ENCODE results near the gene ZBED3.

ZBED3 gene

DNA sequence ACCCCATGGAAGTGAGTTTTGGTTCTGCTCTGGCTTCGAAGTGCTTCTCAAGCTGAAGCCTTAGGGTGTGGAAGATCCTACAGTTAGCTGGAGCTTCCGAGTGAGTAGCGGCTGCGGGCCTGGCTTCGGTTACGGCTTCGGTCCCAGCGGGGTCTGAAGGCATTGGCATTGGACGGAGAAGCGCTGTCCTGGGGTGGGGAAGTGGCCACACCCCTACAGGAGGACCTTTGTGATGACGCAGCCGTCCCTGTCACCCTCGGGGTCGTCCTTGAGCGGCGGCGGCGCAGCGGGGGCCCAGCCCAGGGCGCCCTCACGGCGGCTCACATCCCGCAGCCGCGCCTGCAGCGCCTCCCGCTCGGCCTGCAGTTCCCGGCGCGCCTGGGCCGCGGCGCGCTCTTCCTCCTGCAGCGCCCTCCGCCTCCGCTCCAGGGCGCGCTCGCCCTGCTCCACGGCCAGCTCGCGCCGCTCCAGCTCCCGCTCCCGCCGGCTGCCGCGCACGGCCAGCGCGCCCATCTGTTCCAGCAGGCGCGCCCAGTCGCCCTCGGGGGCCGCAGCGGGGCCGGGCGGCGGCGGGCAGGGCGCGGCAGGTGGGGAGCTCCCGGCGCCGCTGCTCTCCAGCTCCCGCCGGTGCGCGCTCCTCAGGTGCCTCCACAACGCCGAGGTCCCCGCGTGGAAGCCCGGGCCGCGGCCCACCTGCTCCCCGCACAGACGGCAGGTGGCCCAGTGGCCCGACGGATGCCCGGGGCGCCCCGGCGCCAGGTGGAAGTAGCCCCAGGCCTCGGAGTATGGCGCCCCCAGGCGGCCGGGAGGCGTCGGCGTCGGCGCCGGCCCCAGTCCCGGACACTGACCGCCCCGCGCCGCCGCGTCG is 9.9 kb downstream of the ZBED3 start:
- no peak for DNase-seq

- DNase-seq, result no peak
Measured at GRCh38 chr5:77074745-77075144, 12.3 kb downstream of the ZBED3 start.

GRCh38 chr5:77073667-77074066 is 13.4 kb downstream of the ZBED3 start:
- no peak for DNase-seq

GRCh38 chr5:77066823-77067442 is 20.2 kb downstream of the ZBED3 start:
- DNase-seq, result no peak

DNA sequence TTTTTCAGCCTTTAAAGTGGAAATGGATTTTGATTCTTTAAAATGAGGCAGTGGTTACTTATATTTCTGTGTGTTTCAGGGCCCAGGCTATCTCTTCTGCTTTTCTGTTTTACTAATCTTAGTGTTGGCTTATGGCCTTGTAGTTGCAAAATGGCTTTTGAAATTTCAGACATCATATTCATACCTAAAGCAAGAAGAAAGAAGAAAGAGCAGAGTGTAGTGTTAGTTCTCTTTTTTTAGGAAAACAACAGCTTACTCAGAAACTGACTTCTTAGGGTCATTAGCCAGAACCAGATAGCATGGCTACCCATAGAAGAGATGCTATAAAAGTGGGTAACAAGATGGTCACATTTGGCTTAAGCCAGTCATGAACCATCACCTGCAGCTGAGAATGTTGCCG is 20.9 kb downstream of the ZBED3 start:
- no peak for DNase-seq

DNA sequence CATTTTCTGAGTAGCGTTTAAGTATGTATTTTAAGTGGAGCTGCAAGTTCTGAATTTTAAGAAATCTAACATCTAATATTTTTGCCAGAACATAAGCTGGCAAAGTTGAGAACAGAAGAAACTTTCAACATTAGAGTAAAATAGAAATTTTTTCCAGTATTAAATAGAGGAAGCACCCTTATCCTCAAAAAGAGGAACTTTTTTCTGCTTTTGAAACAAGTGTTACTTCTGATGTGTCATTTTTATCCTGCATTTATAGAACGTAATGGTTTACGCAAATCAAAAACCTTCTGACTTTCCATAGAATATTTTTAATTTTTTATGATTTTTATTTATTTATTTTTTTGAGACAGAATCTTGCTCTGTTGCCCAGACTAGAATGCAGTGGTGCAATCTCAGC is 21.8 kb downstream of the ZBED3 start:
- DNase-seq, result no peak

GRCh38 chr5:77064040-77064439 is 23.0 kb downstream of the ZBED3 start:
- DNase-seq, result peak; percentile 57

DNA sequence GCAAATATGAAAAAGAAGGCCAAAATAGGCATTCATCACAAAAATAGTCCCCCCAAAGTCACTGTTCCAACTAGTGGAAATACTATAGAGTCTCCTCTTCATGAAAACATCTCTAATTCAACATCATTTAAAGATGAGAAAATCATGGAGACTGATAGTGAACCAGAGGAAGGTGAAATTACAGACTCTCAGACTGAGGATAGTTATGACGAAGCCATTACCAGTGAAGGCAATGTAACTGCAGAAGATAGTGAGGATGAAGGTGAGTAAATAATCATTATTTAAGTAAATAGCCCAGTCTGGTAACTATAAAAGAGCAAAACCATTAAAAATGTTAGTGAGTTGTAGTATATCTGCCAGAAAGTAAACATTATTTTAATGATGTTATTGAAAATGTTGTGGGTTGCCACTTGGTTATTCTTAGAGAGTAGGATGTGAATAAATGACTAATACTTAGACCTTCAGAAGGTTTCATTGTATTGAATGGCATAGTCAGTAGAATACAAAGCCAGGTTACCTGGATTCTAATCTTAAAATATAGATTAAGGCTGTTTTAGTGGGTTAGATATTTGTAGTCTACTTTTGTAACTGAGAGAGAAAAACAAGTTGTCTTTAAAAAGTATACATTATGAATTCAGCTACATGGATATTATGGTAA is 40.5 kb downstream of the ZBED3 start:
- DNase-seq, result no peak

DNA sequence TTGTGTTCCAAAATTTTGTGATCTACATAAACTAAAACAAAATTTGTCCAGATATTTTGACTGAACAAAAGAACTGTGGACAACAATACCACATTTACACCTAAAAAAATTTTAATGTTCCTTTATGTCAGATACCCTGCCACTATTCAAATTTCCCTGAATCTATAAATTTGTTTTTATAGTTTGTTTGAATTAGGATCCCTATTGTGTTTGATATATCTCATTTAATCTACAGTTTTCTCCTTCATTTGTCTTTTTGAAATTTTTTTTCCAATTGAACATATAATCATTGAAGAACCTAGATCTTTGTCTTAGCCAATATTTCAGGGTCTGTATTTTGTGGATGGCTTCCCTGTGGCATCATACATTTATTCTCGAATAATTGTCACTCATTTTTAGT is 51.1 kb downstream of the ZBED3 start:
- DNase-seq, result no peak

- DNase-seq, result no peak
Measured at GRCh38 chr5:77033338-77033737, 53.7 kb downstream of the ZBED3 start.

DNA sequence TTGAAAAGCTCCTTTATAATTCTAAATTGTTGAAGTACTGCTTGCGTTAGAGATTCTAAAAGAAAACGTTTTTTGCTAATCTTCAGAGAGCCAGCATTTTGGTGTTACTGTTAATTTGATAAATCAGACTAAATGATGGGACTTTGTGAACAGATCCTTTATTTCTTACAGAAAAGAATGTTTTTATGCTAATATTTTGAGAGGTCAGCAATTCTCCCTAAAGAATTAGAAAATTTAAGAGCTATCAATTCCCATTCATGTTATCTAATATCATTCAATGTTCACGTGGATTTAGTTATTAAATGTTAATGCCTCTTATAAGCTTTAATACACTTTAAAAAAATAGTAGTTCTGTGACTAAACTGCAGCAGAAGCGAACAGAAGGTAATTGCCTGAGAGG is 54.5 kb downstream of the ZBED3 start:
- no peak for DNase-seq

- DNase-seq, result no peak
Measured at GRCh38 chr5:77031891-77032290, 55.2 kb downstream of the ZBED3 start.

GRCh38 chr5:77030097-77031071 is 56.7 kb downstream of the ZBED3 start, which contains the start of gene AGGF1:
Gene AGGF1, plus strand, starts transcription at chr5:77030404. Its CDS starts 363 bp downstream, at chr5:77030767.
- peak; percentile 92 for DNase-seq

DNA sequence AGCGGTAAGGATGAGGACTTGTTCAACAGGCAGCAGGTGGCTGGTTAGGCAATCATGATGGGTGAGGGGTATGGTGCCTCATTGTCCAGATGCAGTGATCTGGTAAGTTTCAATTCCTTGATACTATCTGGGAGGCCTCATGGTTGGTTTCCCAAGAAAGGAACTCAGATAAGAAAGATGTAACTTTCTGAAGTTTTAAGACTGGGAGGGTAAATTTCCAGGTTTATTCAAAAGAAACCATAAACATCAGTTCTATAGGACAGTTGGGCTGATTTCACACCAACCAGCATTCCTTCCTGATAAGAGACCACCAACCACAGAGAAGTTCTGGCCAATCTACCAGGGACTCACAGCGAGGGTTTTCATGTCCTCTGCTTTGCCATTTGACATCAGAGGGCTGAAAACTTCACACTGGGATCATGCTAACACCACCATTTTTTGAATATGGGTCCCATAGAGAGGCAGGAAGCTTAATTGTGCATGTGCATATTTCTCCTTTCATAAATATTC is 57.7 kb downstream of the ZBED3 start:
- DNase-seq, result no peak

- no peak for DNase-seq
Measured at GRCh38 chr5:77028631-77029375, 58.3 kb downstream of the ZBED3 start.

- no peak for DNase-seq
Measured at GRCh38 chr5:77024490-77024889, 62.6 kb downstream of the ZBED3 start.

DNA sequence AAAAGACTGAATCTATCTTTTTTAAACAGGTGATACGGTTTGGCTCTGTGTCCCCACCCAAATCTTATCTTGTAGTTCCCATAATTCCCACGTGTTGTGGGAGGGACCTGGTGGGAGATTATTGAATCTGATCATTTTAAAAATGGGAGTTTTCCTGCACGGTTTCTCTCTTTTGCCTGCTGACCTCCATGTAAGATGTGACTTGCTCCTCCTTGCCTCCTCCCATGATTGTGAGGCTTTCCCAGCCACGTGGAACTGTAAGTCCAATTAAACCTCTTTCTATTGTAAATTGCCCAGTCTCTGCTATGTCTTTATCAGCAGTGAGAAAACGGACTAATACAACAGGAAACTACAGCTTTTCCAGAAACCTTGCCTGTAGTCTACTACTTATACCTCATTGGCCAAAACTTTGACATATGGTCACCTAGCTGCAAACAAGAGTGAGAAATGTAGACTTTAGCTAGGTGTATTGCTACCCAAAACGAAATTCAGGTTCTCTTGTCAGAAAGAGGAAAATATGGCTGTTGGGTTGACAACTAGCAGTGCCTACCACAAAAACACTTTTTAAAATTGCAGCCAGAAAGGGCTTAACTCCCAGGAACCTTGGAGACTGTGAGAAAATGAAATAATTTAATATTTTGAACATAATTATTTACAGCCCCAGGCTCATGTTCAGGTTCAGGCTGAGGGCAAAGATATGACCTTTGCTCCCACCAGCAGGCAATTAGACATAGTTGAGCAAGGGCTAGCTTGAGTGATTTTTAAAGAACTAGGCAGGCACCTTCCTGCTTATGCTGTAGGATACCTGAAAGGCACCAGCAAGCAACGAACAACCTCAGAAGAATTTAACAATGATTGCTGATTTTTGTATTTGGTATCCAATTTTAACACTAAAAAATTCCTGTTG is 64.3 kb downstream of the ZBED3 start:
- DNase-seq, result no peak
